SK-N-SH (cell line): ENCODE data around the gene ACD.

Source experiments
- CTCF ChIP-seq: fragments of 200-600 bp; sonication (generic); IDR thresholded peaks from 2 replicates; pipeline ENCODE4 v1.6.1; 2017; ENCODE audit warnings: antibody characterized with exemption, mild to moderate bottlenecking, moderate library complexity
- GABPA ChIP-seq: IDR thresholded peaks from 2 replicates; pipeline ENCODE4 v1.4.0; 2012; ENCODE audit warnings: low read depth, mild to moderate bottlenecking
- NFIC ChIP-seq: IDR thresholded peaks from 2 replicates; pipeline ENCODE4 v1.4.0; 2012; ENCODE audit warnings: borderline replicate concordance

DNA sequence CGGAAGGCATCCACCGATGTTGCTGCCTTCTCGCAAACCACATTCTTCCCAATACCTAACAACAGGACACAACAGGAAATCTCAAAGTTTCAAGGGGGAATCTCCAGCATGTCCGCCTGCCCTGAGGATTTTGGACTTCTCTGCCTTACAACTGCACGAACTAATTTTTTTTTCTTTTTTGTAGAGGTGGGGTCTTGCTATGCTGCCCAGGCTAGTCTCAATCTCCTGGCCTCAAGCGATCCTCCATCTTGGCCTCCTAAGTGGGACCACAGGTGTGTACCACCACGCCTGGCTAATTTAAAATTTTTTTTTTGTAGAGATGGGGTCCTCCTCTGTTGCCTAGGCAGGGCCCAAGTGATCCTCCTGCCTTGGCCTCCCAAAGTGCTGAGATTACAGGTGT is 15.9 kb upstream of the ACD start:
- TF ChIP-seq CTCF (no peak), GABPA (no peak), NFIC (no peak)
